ENCODE results near the gene SRPK1.
"Not testable (repeated sequence)": the region's sequence is repeated elsewhere in the genome, so short reads cannot be mapped to it uniquely, and the experiment has no call there.

Gene SRPK1

GRCh38 chr6:35920793-35921732, at the start of gene SRPK1:
TSS of gene SRPK1 (minus strand) at chr6:35921098. CDS start at chr6:35921056, 42 bp downstream.
- FAIRE-seq: no peak

GRCh38 chr6:35970181-35970580, 49.3 kb upstream of the SRPK1 start:
- FAIRE-seq: no peak

GRCh38 chr6:35969646-35970045, 48.7 kb upstream of the SRPK1 start:
- no peak for FAIRE-seq

DNA sequence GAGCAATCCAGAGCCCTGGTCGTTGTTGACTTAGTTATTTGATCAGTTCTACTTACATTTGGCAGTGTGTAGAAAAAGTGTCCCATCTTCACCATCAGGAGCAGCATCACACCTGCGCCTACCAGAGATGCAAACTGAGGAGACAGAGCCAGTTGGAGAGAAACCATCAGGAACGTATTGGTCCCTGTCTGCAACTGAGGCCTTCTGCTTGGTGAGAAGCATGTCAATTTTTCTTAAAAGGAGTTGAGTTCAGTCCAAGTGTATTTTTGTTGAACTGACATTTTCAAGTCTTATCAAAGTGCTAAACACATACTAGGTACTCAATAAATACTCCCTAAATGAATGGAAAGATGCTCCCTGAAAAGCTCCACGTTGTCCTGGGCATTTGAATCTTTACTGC, 47.9 kb upstream of the SRPK1 start:
- no peak for FAIRE-seq

DNA sequence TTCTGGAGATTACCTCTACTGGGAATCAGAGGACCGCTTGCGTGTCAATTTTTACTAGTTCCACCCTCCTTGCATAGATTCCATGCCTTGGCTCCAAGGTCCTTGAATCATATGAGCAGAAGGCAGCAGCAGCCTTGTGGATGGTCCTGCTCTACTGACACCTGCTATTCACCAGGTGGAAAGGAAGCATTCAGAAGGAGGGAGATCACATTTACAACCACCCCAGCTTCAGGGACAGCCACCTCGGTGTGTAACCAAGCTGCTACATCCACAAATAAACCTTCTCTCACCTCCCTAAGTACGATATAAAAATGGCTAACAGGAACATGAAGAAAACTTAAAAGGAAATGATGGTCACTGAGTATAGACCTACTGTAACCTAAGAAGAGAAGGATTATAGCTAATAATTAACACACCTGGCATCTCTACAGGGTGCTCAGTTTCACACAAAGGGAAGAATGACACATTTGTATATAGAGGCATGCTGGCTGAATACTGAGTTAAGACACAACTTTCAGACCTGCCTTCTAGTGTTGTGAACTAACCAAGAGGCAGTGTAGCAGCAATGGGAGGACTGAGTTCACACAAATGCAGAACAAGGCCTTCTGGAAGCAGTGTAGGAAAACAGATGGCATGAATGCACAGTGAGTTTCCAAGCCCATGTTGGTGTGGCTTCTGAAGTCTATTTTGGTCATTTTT, 46.3 kb upstream of the SRPK1 start:
- FAIRE-seq: no peak

- no peak for FAIRE-seq
These were observed 42.1 kb upstream of the SRPK1 start for GRCh38 chr6:35962779-35963560.

GRCh38 chr6:35960187-35960586, 39.3 kb upstream of the SRPK1 start:
- no peak for FAIRE-seq

GRCh38 chr6:35955970-35956369, 35.1 kb upstream of the SRPK1 start:
- FAIRE-seq: no peak

DNA sequence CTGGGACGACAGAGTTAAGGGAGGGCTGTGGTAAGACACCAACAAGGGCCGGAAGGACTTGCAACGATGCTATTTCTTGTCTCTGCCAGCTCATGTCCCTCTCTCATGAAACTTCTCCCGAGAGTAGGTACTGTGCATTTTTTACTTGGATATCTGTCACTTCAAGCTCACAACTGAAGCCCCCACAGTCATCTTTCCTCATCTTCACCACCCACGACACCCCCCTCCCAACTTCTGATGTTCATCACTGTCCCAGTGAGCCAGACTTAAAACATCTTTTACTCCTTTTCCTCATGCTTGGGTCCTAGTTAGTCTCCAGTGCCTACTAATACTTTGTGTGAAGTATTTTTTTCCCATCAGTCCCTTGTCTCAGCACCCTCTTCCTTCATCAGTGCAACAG, 34.6 kb upstream of the SRPK1 start:
- no peak for FAIRE-seq

DNA sequence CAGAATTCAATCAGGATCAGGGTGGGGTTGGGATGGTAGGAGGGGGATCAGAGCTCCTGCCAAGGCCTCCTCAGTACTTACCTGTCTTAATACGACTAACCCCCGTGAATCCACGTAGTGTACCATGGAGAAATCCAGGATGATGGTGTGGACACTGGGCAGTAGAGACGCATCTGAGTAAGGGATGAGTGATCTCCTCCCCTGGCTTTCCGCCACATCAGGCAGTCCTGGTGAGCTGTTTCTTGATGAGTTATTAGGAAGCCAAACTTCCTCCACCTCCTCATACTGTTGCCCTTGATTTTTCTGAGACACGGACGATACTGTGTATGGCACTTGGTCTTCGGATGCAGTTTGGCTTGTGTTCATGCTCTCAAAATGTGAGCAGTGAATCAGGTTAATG, 34.2 kb upstream of the SRPK1 start:
- no peak for FAIRE-seq

DNA sequence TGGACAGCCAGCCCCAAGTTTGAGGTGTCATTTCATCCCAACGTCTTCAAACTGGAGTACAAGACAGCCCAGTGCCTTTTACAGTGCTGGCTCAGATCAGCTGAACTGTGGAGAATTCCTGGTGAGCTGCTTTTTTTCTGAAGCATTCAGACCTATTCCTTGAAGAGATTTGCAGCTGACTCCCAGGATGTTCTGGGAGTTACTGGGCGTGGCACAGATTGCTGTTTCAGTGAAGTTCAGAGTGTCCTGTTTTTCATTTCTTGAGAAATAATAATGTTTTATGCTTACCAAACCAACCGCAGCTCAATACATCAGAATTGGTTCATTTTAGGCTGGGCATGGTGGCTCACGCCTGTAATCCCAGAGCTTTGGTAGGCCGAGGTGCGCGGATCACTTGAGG, 33.4 kb upstream of the SRPK1 start:
- FAIRE-seq: no peak

GRCh38 chr6:35948725-35949124, 27.8 kb upstream of the SRPK1 start:
- FAIRE-seq: no peak

- no peak for FAIRE-seq
These were observed 24.7 kb upstream of the SRPK1 start for GRCh38 chr6:35945650-35946025.

DNA sequence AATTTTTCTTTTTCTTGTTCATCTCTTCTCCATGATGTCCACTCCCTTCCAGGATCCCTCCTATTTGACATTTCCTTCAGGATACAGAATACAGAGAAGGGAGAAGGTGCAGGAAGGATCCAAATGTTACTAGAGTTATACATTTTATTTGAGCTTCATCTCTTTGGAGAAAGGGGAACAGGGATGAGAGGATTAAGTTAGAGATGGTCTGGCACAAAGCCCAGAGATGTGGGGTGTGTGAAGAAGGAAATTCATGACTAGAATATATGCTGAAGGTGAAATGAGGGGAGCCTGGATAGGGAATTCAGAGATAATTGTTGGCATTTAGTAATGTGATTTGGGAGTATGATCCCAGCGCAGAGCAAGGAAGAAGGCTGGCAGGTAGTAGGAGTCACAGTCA, 22.5 kb upstream of the SRPK1 start:
- FAIRE-seq: no peak

- no peak for FAIRE-seq
These were observed 21.5 kb upstream of the SRPK1 start for GRCh38 chr6:35942355-35942754.

DNA sequence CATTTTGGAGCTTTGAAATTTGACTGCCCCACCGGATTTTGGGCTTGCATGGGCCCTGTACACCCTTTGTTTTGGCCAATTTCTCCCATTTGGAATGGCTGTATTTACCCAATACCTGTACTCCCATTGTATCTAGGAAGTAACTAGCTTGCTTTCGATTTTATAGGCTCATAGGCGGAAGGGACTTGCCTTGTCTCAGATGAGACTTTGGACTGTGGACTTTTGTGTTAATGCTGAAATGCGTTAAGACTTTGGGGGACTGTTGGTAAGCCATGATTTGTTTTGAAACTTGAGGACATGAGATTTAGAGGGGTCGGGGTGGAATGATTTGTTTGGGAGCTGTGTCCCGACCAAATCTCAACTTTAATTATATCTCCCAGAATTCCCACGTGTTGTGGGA, 20.3 kb upstream of the SRPK1 start:
- FAIRE-seq: not testable (repeated sequence)

DNA sequence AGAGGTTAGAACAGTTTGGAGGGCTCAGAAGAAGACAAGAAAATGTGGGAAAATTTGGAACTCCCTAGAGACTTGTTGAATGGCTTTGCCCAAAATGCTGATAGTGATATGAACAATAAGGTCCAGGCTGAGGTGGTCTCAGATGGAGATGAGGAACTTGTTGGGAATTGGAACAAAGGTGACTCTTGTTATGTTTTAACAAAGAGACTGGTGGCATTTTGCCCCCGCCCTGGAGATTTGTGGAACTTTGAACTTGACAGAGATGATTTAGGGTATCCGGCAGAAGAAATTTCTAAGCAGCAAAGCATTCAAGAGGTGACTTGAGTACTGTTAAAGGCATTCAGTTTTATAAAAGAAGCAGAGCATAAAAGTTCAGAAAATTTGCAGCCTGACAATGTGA, 19.1 kb upstream of the SRPK1 start:
- FAIRE-seq: not testable (repeated sequence)

DNA sequence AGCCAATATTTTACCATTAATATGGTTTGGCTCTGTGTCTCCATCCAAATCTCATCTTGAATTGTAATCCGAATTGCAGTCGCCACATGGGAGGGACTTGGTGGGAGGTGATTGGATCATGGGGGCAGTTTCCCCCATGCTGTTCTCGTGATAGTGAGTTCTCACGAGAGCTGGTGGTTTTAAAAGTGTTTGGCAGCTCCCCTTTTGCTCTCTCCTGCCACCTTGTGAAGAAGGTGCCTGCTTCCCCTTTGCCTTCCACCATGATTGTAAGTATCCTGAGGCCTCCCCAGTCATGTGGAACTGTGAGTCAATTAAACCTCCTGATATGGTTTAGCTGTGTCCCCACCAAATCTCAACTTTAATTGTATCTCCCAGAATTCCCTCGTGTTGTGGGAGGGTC, 18.4 kb upstream of the SRPK1 start:
- FAIRE-seq: not testable (repeated sequence)

GRCh38 chr6:35936681-35937359, 15.9 kb upstream of the SRPK1 start:
- no peak for FAIRE-seq

GRCh38 chr6:35935469-35935868, 14.6 kb upstream of the SRPK1 start:
- no peak for FAIRE-seq

- FAIRE-seq: no peak
These were observed 12.9 kb upstream of the SRPK1 start for GRCh38 chr6:35933844-35934243.

- not testable (repeated sequence) for FAIRE-seq
These were observed 11.0 kb upstream of the SRPK1 start for GRCh38 chr6:35931873-35932272.

GRCh38 chr6:35931120-35931561, 10.2 kb upstream of the SRPK1 start:
- FAIRE-seq: no peak
